ENCODE data around the gene CNNM4.

CNNM4 gene

GRCh38 chr2:96861074-96861473, 100.4 kb downstream of the CNNM4 start:
- TF ChIP-seq, protein P1, sequence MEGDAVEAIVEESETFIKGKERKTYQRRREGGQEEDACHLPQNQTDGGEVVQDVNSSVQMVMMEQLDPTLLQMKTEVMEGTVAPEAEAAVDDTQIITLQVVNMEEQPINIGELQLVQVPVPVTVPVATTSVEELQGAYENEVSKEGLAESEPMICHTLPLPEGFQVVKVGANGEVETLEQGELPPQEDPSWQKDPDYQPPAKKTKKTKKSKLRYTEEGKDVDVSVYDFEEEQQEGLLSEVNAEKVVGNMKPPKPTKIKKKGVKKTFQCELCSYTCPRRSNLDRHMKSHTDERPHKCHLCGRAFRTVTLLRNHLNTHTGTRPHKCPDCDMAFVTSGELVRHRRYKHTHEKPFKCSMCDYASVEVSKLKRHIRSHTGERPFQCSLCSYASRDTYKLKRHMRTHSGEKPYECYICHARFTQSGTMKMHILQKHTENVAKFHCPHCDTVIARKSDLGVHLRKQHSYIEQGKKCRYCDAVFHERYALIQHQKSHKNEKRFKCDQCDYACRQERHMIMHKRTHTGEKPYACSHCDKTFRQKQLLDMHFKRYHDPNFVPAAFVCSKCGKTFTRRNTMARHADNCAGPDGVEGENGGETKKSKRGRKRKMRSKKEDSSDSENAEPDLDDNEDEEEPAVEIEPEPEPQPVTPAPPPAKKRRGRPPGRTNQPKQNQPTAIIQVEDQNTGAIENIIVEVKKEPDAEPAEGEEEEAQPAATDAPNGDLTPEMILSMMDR (IDR thresholded peaks at IDR 0.05; ENCODE audit: borderline replicate concordance, extremely low read depth, low read length, poor library complexity, severe bottlenecking) = no peak
- H3K4me2 ChIP-seq (ENCODE audit: insufficient read depth, low read length) = no peak overlapping the region
- no peaks in the 10 kb centered on the region; the same call in 1 of the 2 replicates for H3K36me3 ChIP-seq (ENCODE audit: insufficient read depth, low read length)
- H3K9ac ChIP-seq (ENCODE audit: low read depth, low read length) = no peak overlapping the region
- H3K79me2 ChIP-seq (ENCODE audit: insufficient read depth, low read length) = peaks cover 17% of the 10 kb centered on the region
- DNase-seq (no peak), ATAC-seq (ENCODE audit: insufficient read depth, low read depth) (no peak)
- H3K4me3 ChIP-seq (ENCODE audit: low read depth in 1 of 2, low read length in 2 of 2) = no peak overlapping the region
- peaks cover 3% of the 10 kb centered on the region for H4K20me1 ChIP-seq (ENCODE audit: insufficient read depth, low read length)
- no peak overlapping the region for H2AFZ ChIP-seq (ENCODE audit: low read depth, low read length)
- H3K27me3 ChIP-seq (ENCODE audit: insufficient read depth, low read length, poor library complexity) = no peaks in the 10 kb centered on the region
- no peaks in the 10 kb centered on the region for H3K9me3 ChIP-seq (ENCODE audit: insufficient read depth, low read length, severe bottlenecking)
- H3K4me1 ChIP-seq (ENCODE audit: insufficient read depth, low read length) = peaks cover 25% of the 10 kb centered on the region
- no peak overlapping the region for H3K27ac ChIP-seq (ENCODE audit: low read length)

Measured in DND-41 (cell line).